H1 (cell line): ENCODE data around the gene TTC21A. TPM values are rescaled to one million over a fixed set of nuclear protein-coding genes. Genes with fewer than 3 reads are reported as not detected.

Experiments
- CTCF ChIA-PET: fragments of 300-600 bp; sonication (Branson Sonifier 250); formaldehyde crosslinking; loops from one replicate; lab custom pipeline; 2021; ENCODE audit not compliant: partially characterized antibody; lab: Charles Lee
- POLR2A ChIA-PET: fragments of 300-600 bp; sonication (Branson Sonifier 250); formaldehyde crosslinking; loops from one replicate; lab custom pipeline; 2021; ENCODE audit warnings: inconsistent platforms; ENCODE audit not compliant: partially characterized antibody; lab: Charles Lee
- DNase-seq, 2 experiments: peaks; one replicate each; pipeline versions ENCODE4 v3.0.0 to v3.0.0-alpha.2; 2010 to 2022; ENCODE audit warnings: low spot score in 2 of 2, low read depth in 1 of 2, mixed read lengths in 1 of 2
- FAIRE-seq: peaks from 2 replicates; lab custom pipeline; 2011; peaks lifted over from hg19 to GRCh38; lab: Jason Lieb, UNC
- H2AFZ ChIP-seq: 2 replicates; pipeline ENCODE4 v1.8.1; 2012; ENCODE audit warnings: low read length, inconsistent platforms
- H2AK5ac ChIP-seq: 2 replicates; pipeline ENCODE4 v1.6.1; 2013; ENCODE audit warnings: low read depth, low read length
- H2BK120ac ChIP-seq: replicated peaks from 2 replicates; pipeline ENCODE3; 2013; ENCODE audit warnings: low read depth, low read length, inconsistent platforms
- H2BK12ac ChIP-seq: 2 replicates; pipeline ENCODE4 v1.6.1; 2013; ENCODE audit warnings: low read depth, low read length
- H2BK15ac ChIP-seq: 2 replicates; pipeline ENCODE4 v1.6.1; 2013; ENCODE audit warnings: low read length
- H2BK20ac ChIP-seq: 2 replicates; pipeline ENCODE4 v1.6.1; 2013; ENCODE audit warnings: low read length
- H2BK5ac ChIP-seq: 2 replicates; pipeline ENCODE4 v1.6.1; 2013; ENCODE audit warnings: low read depth, low read length
- H3K14ac ChIP-seq: 2 replicates; pipeline ENCODE4 v1.6.1; 2013; ENCODE audit warnings: inconsistent platforms; ENCODE audit not compliant: insufficient read length
- H3K18ac ChIP-seq: 2 replicates; pipeline ENCODE4 v1.6.1; 2013; ENCODE audit warnings: low read length; ENCODE audit errors: extremely low read depth
- H3K23ac ChIP-seq: 2 replicates; pipeline ENCODE4 v1.6.1; 2013; ENCODE audit warnings: inconsistent platforms; ENCODE audit not compliant: insufficient read length
- H3K23me2 ChIP-seq: 2 replicates; pipeline ENCODE4 v1.6.1; 2013; ENCODE audit warnings: low read depth, low read length
- H3K27ac ChIP-seq: 2 replicates; pipeline ENCODE4 v1.6.1; 2011; ENCODE audit warnings: low read depth, low read length, inconsistent platforms
- H3K27me3 ChIP-seq, 4 experiments: replicated peaks in 1 of 4; 1 replicate in 1 of 4; 2 replicates in 3 of 4; pipeline versions ENCODE4 v1.6.1 to v1.8.1; 2011 to 2013; ENCODE audit warnings: low read length in 3 of 4, mild to moderate bottlenecking in 3 of 4, inconsistent platforms in 2 of 4, mixed read lengths in 2 of 4, moderate library complexity in 1 of 4; ENCODE audit not compliant: control insufficient read depth in 3 of 4, insufficient read depth in 3 of 4; ENCODE audit errors: extremely low read depth in 1 of 4
- H3K36me3 ChIP-seq, 4 experiments: 2 replicates each; pipeline versions ENCODE4 v1.6.1 to v1.8.1; 2011 to 2013; ENCODE audit warnings: mild to moderate bottlenecking in 4 of 4, low read length in 3 of 4, moderate library complexity in 2 of 4, control low read depth in 1 of 4, inconsistent platforms in 1 of 4; ENCODE audit not compliant: insufficient read depth in 4 of 4, control insufficient read depth in 2 of 4
- H3K4ac ChIP-seq: replicated peaks from 2 replicates; pipeline ENCODE3; 2013; ENCODE audit warnings: low read length, low read depth, mixed read lengths, inconsistent platforms; ENCODE audit not compliant: insufficient read length
- H3K4me1 ChIP-seq, 4 experiments: replicated peaks in 1 of 4; 1 replicate in 1 of 4; 2 replicates in 3 of 4; pipeline versions ENCODE4 v1.6.1 to v1.8.1; 2011 to 2013; ENCODE audit warnings: low read length in 3 of 4, inconsistent platforms in 2 of 4, mixed read lengths in 1 of 4; ENCODE audit not compliant: insufficient read depth in 4 of 4, control insufficient read depth in 3 of 4
- H3K4me2 ChIP-seq, 2 experiments: 2 replicates each; pipeline versions ENCODE4 v1.6.1 to v1.8.1; 2011 to 2013; ENCODE audit warnings: low read depth in 2 of 2, low read length in 2 of 2, control low read depth in 1 of 2, inconsistent platforms in 1 of 2, mild to moderate bottlenecking in 1 of 2; ENCODE audit not compliant: insufficient read depth in 1 of 2
- H3K4me3 ChIP-seq, 4 experiments: fragments of 200-600, 300-600 bp in 1 of 4; sonication (generic), shearing (Covaris generic), sonication (Bioruptor Twin) in 1 of 4; 2 replicates each; pipeline versions ENCODE4 v1.5.1 to v1.8.1; 2011 to 2016; ENCODE audit warnings: low read length in 4 of 4, low read depth in 3 of 4, control low read depth in 2 of 4, inconsistent platforms in 2 of 4, mild to moderate bottlenecking in 2 of 4, mixed read lengths in 1 of 4, moderate library complexity in 1 of 4; ENCODE audit not compliant: insufficient read depth in 2 of 4; ENCODE audit errors: extremely low read depth in 1 of 4
- H3K56ac ChIP-seq: replicated peaks from 2 replicates; pipeline ENCODE3; 2013; ENCODE audit warnings: low read depth, mild to moderate bottlenecking, mixed read lengths, low read length, inconsistent platforms; ENCODE audit not compliant: insufficient read length
- H3K79me1 ChIP-seq: 2 replicates; pipeline ENCODE4 v1.6.1; 2013; ENCODE audit warnings: low read depth, low read length, control low read depth
- H3K79me2 ChIP-seq, 2 experiments: 2 replicates each; pipeline versions ENCODE4 v1.6.1 to v1.8.1; 2012 to 2013; ENCODE audit warnings: low read length in 2 of 2, mild to moderate bottlenecking in 2 of 2, inconsistent platforms in 1 of 2; ENCODE audit not compliant: insufficient read depth in 2 of 2, control insufficient read depth in 1 of 2
- H3K9ac ChIP-seq, 4 experiments: replicated peaks in 1 of 4; 1 replicate in 1 of 4; 2 replicates in 3 of 4; pipeline versions ENCODE4 v1.6.1 to v1.8.1; 2011 to 2013; ENCODE audit warnings: low read depth in 3 of 4, low read length in 3 of 4, control low read depth in 2 of 4, mild to moderate bottlenecking in 2 of 4, moderate library complexity in 2 of 4, inconsistent platforms in 1 of 4; ENCODE audit errors: extremely low read depth in 1 of 4
- H3K9me3 ChIP-seq, 2 experiments: 2 replicates each; pipeline versions ENCODE4 v1.6.1 to v1.8.1; 2012 to 2013; ENCODE audit warnings: mild to moderate bottlenecking in 2 of 2, moderate library complexity in 2 of 2, control low read depth in 1 of 2, inconsistent platforms in 1 of 2, low read depth in 1 of 2, low read length in 1 of 2, mixed read lengths in 1 of 2; ENCODE audit not compliant: insufficient read depth in 2 of 2
- H4K20me1 ChIP-seq, 2 experiments: replicated peaks in 1 of 2; 2 replicates each; pipeline versions ENCODE3 to v1.8.1; 2011 to 2013; ENCODE audit warnings: inconsistent platforms in 2 of 2, low read length in 2 of 2, mild to moderate bottlenecking in 1 of 2; ENCODE audit not compliant: insufficient read depth in 2 of 2, control insufficient read depth in 1 of 2
- H4K5ac ChIP-seq: 2 replicates; pipeline ENCODE4 v1.6.1; 2013; ENCODE audit warnings: low read length, low read depth, mixed read lengths, inconsistent platforms; ENCODE audit not compliant: insufficient read length
- H4K8ac ChIP-seq: 2 replicates; pipeline ENCODE4 v1.8.0; 2013; ENCODE audit warnings: mild to moderate bottlenecking, moderate library complexity, low read length, inconsistent platforms; ENCODE audit not compliant: insufficient read depth; ENCODE audit errors: extremely low read depth
- H4K91ac ChIP-seq: replicated peaks from 2 replicates; pipeline ENCODE3; 2013; ENCODE audit warnings: low read length, mixed read lengths, inconsistent platforms; ENCODE audit not compliant: insufficient read length
- KDM5A ChIP-seq: fragments of 200-600 bp; IDR thresholded peaks from 2 replicates; pipeline ENCODE4 v1.7.1; 2012; ENCODE audit warnings: mild to moderate bottlenecking, low read length, inconsistent platforms, mixed read lengths
- RFX5 ChIP-seq: IDR thresholded peaks from 2 replicates; pipeline ENCODE4 v1.6.1; 2011; ENCODE audit warnings: low read depth, low read length, improper control_type of control experiment, borderline replicate concordance
- ZNF274 ChIP-seq: IDR thresholded peaks from 2 replicates; pipeline ENCODE4 v1.7.0; 2012; ENCODE audit warnings: low read length, borderline replicate concordance; ENCODE audit errors: extremely low read depth
- polyA plus RNA-seq, 7 experiments: library from polyadenylated mRNA; depleted of rRNA in 3 of 7; stranded (reverse) in 5 of 7; unstranded in 2 of 7; fragments of >200 nt in 5 of 7; fragments of 200-250 nt in 2 of 7; gene quantifications; 1 replicate in 5 of 7; 2 replicates in 1 of 7; 4 replicates in 1 of 7; pipeline versions ENCODE4 v1.2.1 to v1.2.3, GENCODE V29; 2011 to 2013; ENCODE audit warnings: missing spikeins in 2 of 7, mixed read lengths in 2 of 7
- total RNA-seq: library from RNA; stranded (reverse); fragmentation: NEBNext Ultra II Directional; extraction: Animal tissue kit (Norgen Biotek cat#: 25700); gene quantifications from 2 replicates; pipeline ENCODE4 v1.2.1, GENCODE V29; 2021

TTC21A gene
- total and polyA plus RNA-seq, 2 of the 8 experiments (the other 6 are each of a cell fraction or from before 2014, with no cell fraction given), result 2.3 to 2.8 TPM

GRCh38 chr3:39075910-39076309 lies 31.6 kb upstream of the TTC21A start (continued):
- TF ChIP-seq KDM5A, result no peak

GRCh38 chr3:39079530-39079929 lies 27.9 kb upstream of the TTC21A start:
- ChIA-PET POLR2A (no interaction called here), CTCF (interaction anchor here (0.6 to 1.3 kb wide), 3 partner anchors 11 to 62 kb away, joined by 3 to 5 read pairs (median 4); no protein-coding TSS in a partner anchor)
- Histone ChIP-seq H4K91ac (no peak overlapping the region), H3K4me3 (no peak overlapping the region), H3K27ac (no peak overlapping the region), H2AK5ac (no peak overlapping the region), H4K5ac (no peak overlapping the region), H4K8ac (no peak overlapping the region), H3K18ac (no peak overlapping the region), H3K9me3 (no peaks in the 10 kb centered on the region), H3K79me1 (no peaks in the 10 kb centered on the region), H2BK5ac (no peak overlapping the region), H3K27me3 (no peaks in the 10 kb centered on the region), H2BK15ac (no peak overlapping the region), H3K14ac (no peak overlapping the region), H2BK12ac (no peak overlapping the region), H2AFZ (no peak overlapping the region), H3K36me3 (peaks cover 7 to 49% (median 29%) of the 10 kb centered on the region in 4 experiments), H3K4me1 (no peaks in the 10 kb centered on the region), H3K23ac (no peak overlapping the region), H3K4ac (no peak overlapping the region), H2BK120ac (no peak overlapping the region), H2BK20ac (no peak overlapping the region), H3K56ac (no peak overlapping the region), H3K9ac (no peak overlapping the region), H4K20me1 (no peaks in the 10 kb centered on the region), H3K4me2 (no peak overlapping the region), H3K23me2 (no peaks in the 10 kb centered on the region), H3K79me2 (no peaks in the 10 kb centered on the region)
- TF ChIP-seq ZNF274 (no peak), RFX5 (no peak)
- DNase-seq (no peak), FAIRE-seq (no peak)
